ENCODE measurements around the gene SPOCK3. TPM values are rescaled to one million over a fixed set of nuclear protein-coding genes. Genes with fewer than 3 reads are reported as not detected.
"Not testable (repeated sequence)": the region's sequence is repeated elsewhere in the genome, so short reads cannot be mapped to it uniquely, and the experiment has no call there.

Gene SPOCK3
- total RNA-seq, 1 donor from 2014 or later: not detected

DNA sequence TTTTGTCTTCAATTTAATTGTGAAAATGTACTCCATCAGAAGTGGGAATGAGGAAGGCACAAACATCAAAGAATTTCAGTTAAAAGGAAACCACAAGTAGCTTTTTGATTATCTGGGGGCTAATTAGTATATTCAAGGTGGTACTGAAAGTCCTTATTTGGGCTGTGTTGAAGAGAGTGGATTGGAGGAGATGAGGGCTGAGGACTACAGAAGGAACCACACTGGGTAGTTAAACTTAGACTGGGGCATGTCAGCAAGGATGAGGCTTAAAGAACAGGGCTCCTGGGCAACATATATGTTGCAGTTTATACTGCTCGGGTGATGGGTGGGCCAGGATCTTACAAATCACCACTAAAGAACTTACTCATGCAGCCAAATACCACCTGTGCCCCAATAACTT, 346.8 kb downstream of the SPOCK3 start:
- Histone ChIP-seq H3K4me3 (no peak overlapping the region), H3K27ac (no peak overlapping the region), H3K9me3 (no peaks in the 10 kb centered on the region), H3K4me1 (no peaks in the 10 kb centered on the region), H3K27me3 (no peaks in the 10 kb centered on the region), H3K36me3 (no peaks in the 10 kb centered on the region)
- DNase-seq (ENCODE audit: low spot score in 2 of 2): no peak
- intact Hi-C loops (cut with DNase I): no loop called here
- TF ChIP-seq CTCF (IDR thresholded peaks at IDR 0.05): no peak

GRCh38 chr4:166886718-166887117, 347.6 kb downstream of the SPOCK3 start:
- Histone ChIP-seq H3K27me3 (no peaks in the 10 kb centered on the region), H3K4me3 (no peak overlapping the region)
- intact Hi-C loops (cut with DNase I): no loop called here

GRCh38 chr4:166882221-166882620, 352.1 kb downstream of the SPOCK3 start:
- TF ChIP-seq CTCF (IDR thresholded peaks at IDR 0.05): no peak

More at GRCh38 chr4:166886718-166887117, 347.6 kb downstream of the SPOCK3 start:
- Histone ChIP-seq H3K9me3 (no peaks in the 10 kb centered on the region), H3K36me3 (no peaks in the 10 kb centered on the region), H3K27ac (no peak overlapping the region), H3K4me1 (no peaks in the 10 kb centered on the region)
- no peak for DNase-seq (ENCODE audit: low spot score in 2 of 2)
- TF ChIP-seq CTCF (IDR thresholded peaks at IDR 0.05): no peak

GRCh38 chr4:166875821-166876220, 358.5 kb downstream of the SPOCK3 start:
- no peak overlapping the region for H3K27ac ChIP-seq
- TF ChIP-seq CTCF (IDR thresholded peaks at IDR 0.05): no peak
- intact Hi-C loops (cut with DNase I): no loop called here
- H3K36me3 ChIP-seq: no peaks in the 10 kb centered on the region
- no peak for DNase-seq (ENCODE audit: low spot score in 2 of 2)
- no peaks in the 10 kb centered on the region for H3K9me3 ChIP-seq
- no peak overlapping the region for H3K4me3 ChIP-seq
- H3K4me1 ChIP-seq: no peaks in the 10 kb centered on the region
- no peaks in the 10 kb centered on the region for H3K27me3 ChIP-seq

More at GRCh38 chr4:166882221-166882620, 352.1 kb downstream of the SPOCK3 start:
- H3K4me3 ChIP-seq: no peak overlapping the region
- intact Hi-C loops (cut with DNase I): no loop called here
- H3K4me1 ChIP-seq: no peaks in the 10 kb centered on the region
- H3K36me3 ChIP-seq: no peaks in the 10 kb centered on the region
- H3K9me3 ChIP-seq: no peaks in the 10 kb centered on the region
- no peak overlapping the region for H3K27ac ChIP-seq
- no peak for DNase-seq (ENCODE audit: low spot score in 2 of 2)
- no peaks in the 10 kb centered on the region for H3K27me3 ChIP-seq

DNA sequence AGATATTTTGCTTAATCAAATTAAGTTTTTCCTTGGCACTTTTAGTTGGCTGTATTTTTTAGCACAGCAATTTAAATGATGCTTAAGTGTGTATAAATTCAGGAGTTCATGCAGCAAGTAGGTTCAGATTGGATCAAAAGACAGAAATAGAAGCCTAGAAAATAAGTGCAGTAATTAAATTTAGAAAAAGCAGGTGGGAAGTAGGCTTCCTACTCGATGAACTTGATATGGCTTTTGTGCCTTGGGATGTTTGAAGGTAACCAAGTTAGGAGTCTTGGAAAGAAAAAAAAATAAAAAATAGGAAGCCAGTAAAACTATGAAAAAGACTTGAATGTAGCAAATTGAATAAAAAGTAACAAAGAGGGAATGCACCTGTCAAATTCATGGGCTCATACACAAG, 372.3 kb downstream of the SPOCK3 start:
- H3K4me1 ChIP-seq: no peaks in the 10 kb centered on the region
- no peaks in the 10 kb centered on the region for H3K27me3 ChIP-seq
- no peak for TF ChIP-seq CTCF (IDR thresholded peaks at IDR 0.05)
- H3K4me3 ChIP-seq: no peak overlapping the region
- H3K27ac ChIP-seq: no peak overlapping the region
- no peaks in the 10 kb centered on the region for H3K9me3 ChIP-seq
- intact Hi-C loops (cut with DNase I): no loop called here
- no peaks in the 10 kb centered on the region for H3K36me3 ChIP-seq
- DNase-seq (ENCODE audit: low spot score in 2 of 2): no peak

DNA sequence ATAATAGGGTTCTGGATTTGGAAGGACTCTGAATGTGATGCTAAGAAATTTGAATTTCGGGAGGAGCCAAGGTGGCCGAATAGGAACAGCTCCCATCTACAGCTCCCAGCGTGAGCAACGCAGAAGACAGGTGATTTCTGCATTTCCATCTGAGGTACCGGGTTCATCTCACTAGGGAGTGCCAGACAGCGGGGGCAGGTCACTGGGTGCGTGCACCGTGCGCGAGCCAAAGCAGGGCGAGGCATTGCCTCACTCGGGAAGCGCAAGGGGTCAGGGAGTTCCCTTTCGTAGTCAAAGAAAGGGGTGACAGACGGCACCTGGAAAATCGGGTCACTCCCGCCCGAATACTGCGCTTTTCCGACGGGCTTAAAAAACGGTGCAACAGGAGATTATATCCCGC, 383.9 kb downstream of the SPOCK3 start:
- intact Hi-C loops (cut with DNase I); DNase-seq (ENCODE audit: low spot score in 2 of 2); H3K36me3 ChIP-seq; H3K4me1 ChIP-seq; H3K4me3 ChIP-seq; H3K9me3 ChIP-seq; H3K27me3 ChIP-seq; H3K27ac ChIP-seq: not testable (repeated sequence)

Measured in ascending aorta (tissue), 2 donors.